Urinary bladder (tissue), 4 donors: ENCODE data around the gene IFI6. TPM values are rescaled to one million over a fixed set of nuclear protein-coding genes. Genes with fewer than 3 reads are reported as not detected.

ENCODE experiments used
- DNase-seq: peaks from one replicate; pipeline ENCODE4 v3.0.0-alpha.2; 2015; ENCODE audit errors: extremely low spot score
- H3K27ac ChIP-seq: one replicate; pipeline ENCODE4 v1.5.1; 2013; ENCODE audit warnings: low read depth, mild to moderate bottlenecking, moderate library complexity
- H3K36me3 ChIP-seq: one replicate; pipeline ENCODE4 v1.6.1; 2013; ENCODE audit warnings: mild to moderate bottlenecking, moderate library complexity; ENCODE audit not compliant: insufficient read depth
- H3K4me1 ChIP-seq: one replicate; pipeline ENCODE4 v1.6.1; 2013; ENCODE audit warnings: mild to moderate bottlenecking, moderate library complexity; ENCODE audit not compliant: insufficient read depth
- H3K4me3 ChIP-seq: one replicate; pipeline ENCODE4 v1.5.1; 2013; ENCODE audit warnings: low read depth, low read length
- WGBS: extraction: QIAGEN DNeasy Blood & Tissue Kit; methylation state at CpG from one replicate; pipeline ENCODE4 v1.1.7; 2013; 5-methylcytosine and 5-hydroxymethylcytosine counted together
- polyA plus RNA-seq: library from polyadenylated mRNA; stranded (reverse); fragments of 200-250 nt; gene quantifications from one replicate; pipeline ENCODE4 v1.2.3, GENCODE V29; 2013
- total RNA-seq: library from RNA; depleted of rRNA; stranded (reverse); fragments of >200 nt; gene quantifications from one replicate; pipeline ENCODE4 v1.2.3, GENCODE V29; 2014
- donor health status: healthy with polysubstance abuse.
- donor health status: healthy.

Gene IFI6
- total and polyA plus RNA-seq, 2 donors = 40.2 to 217 TPM

DNA sequence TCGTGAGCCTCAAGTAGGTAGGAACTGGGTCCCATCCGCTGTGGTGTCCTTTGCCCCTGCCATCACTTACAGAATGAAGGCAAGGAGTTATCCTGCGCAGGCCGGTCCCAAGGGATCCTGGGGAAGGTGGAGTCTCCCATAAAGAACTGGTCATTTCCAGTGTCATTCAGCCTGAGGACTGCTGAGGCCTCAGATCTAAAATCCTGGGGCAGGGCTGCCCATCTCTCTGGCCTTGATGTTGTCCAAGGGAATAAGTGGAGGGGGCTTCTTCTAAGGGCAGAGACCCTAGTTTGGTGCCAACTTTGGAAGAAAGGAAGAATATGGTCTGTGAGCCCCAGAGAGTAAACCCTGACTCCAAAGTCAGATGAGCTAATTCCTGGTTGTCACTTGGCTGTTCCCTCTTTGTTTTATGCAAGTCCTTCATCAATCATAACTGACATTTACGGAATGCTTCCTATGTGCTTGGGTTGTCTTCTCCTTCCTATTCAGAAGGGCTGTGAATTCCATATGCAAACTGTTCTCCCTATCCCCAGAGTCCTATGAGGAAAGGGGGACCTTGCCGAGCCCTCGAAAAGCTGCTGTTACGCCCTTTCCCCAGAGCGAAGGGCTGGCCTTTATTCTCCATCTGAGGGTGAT lies 6.9 kb downstream of the IFI6 start:
- 89% methylated on average over 9 of the region's 9 CpGs for WGBS
- Histone ChIP-seq H3K27ac (no peak overlapping the region), H3K4me1 (no peaks in the 10 kb centered on the region), H3K36me3 (no peaks in the 10 kb centered on the region), H3K4me3 (no peak overlapping the region)
- no peak for DNase-seq

DNA sequence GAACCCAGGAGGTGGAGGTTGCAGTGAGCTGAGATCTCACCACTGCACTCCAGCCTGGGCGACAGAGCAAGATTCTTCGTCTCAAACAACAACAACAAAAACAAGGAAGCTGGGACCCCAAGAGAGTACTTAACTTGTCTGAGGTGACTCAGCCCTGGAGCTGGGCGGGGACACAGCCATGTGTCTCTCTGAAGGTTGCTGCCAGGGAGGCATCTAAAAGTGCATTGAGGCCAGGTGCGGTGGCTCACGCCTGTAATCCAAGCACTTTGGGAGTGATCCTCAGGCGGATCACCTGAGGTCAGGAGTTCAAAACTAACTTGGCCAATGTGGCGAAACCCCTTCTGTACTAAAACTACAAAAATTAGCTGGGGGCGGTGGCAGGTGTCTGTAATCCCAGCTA lies 7.7 kb downstream of the IFI6 start:
- DNase-seq = no peak
- Histone ChIP-seq H3K27ac (no peak overlapping the region), H3K4me3 (no peak overlapping the region), H3K36me3 (no peaks in the 10 kb centered on the region), H3K4me1 (no peaks in the 10 kb centered on the region)
- 79% methylated on average over 8 of the region's 8 CpGs for WGBS

DNA sequence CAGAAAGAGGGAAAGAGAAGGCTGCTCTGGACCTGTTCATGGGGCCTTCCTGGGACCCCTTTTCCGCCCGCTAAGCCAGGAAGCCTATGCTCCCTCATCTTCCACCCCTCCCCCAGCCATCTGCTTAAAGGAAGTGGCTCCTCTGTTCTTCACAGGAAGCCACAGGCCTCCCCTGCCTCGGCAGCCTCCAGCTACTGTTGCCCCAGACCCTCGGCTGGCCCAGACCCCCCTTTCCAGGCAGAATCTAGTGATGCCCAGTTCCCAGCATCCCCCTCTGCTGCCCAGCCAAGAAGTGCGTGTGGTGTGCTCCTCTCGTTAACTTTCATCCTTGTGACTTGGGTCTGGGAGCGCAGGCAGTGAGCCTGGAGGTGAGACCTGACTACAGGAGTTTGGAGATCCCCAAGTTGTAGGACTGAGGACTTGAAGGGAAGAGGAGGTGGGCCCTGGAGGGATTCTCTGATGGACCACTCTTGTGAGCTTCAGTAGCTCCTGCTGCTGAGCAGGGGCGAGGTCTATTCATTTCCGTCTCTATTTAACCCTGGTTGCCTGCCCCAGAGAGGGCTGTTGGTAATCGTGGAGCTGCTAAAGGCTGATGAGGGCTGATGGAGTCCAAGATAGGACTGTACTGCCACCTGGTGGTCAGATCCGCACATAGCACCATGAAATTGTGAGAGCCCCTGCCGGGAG lies 9.1 kb downstream of the IFI6 start:
- WGBS = 34% methylated on average over 12 of the region's 12 CpGs
- Histone ChIP-seq H3K4me1 (no peaks in the 10 kb centered on the region), H3K27ac (no peak overlapping the region), H3K36me3 (no peaks in the 10 kb centered on the region), H3K4me3 (no peak overlapping the region)
- DNase-seq = peak; percentile 82

DNA sequence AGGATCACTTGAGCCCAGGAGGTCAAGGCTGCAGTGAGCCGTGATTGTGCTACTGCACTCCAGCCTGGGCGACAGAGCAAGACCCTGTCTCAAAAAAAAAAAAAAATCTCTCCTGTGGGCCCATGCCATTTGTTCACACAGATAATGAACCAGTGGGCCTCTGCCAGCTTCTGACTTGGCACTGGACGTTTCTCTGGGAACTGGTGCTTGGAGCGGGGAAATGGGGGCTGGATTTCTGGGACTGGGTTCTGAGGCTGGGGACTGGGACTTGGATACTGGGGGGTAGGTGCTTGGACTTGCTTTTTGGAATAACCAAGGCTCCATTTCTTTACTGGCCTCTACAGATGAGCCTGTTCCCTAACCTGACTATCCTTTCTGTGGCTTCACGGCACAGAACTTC lies 9.7 kb downstream of the IFI6 start:
- WGBS = 84% methylated on average over 5 of the region's 5 CpGs
- Histone ChIP-seq H3K4me3 (no peak overlapping the region), H3K27ac (no peak overlapping the region), H3K4me1 (no peaks in the 10 kb centered on the region), H3K36me3 (no peaks in the 10 kb centered on the region)
- no peak for DNase-seq

DNA sequence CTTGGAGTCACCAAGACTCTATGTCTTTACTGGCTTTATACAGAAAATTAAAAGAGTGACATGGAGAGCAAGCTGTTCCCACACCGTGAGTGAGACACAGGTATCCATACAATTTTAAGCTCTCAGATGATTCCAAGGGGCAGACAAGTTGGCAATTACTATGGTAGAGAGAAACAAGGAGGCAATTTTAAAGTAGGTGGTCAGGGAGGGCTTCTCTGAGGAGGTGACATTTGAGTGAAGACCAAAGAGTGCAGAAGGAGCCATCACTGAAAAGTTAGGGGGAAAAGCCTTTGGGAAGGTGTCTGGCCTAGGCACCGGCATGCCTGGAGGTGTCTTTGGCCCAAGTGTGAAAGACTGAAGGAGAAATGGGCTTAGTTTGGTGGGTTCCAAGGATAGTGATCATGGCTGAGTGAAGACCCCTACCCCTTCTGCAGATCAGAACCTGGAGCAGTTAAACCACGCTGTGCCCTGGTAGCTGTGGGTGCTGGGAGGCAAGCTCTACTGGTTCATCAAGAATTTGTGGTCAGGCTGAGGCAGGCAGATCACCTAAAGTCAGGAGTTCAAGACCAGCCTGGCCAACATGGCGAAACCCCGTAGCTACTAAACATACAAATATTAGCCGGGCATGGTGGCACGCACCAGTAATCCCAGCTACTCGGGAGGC lies 10.4 kb downstream of the IFI6 start:
- WGBS = 96% methylated on average over 8 of the region's 8 CpGs
- H3K4me3 ChIP-seq = no peak overlapping the region
- no peaks in the 10 kb centered on the region for H3K36me3 ChIP-seq
- H3K27ac ChIP-seq = no peak overlapping the region
- DNase-seq = no peak
- H3K4me1 ChIP-seq = no peaks in the 10 kb centered on the region

DNA sequence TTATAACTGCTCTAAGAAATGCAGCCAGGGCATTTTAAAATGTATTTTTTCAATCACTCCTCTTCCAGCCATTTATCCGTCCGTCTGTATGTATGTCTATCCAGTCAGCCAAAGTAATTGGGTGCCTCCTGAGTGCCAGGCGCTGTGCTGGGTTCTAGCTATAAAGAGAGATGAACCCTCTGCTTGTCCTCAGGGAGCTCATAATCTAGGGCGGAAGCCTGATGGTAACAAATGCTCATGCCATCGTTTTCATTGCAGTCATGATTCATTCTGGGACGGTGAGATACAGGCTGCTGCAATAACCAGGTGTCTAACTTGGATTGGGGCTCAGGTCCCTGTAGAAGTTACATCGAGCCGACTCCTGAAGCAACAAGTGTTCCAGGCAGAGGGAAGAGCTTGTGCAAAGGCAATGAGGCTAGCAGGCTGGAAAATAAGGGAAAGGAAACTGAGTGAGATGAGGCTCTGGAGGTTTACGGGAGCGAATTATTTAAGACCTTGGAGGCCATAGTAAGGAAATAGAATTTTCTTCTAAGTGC lies 11.6 kb downstream of the IFI6 start:
- WGBS = 65% methylated on average over 10 of the region's 10 CpGs
- no peak for DNase-seq
- no peaks in the 10 kb centered on the region for H3K4me1 ChIP-seq
- peak overlapping the region; percentile 39 for H3K27ac ChIP-seq
- H3K4me3 ChIP-seq = peak overlapping the region; percentile 55
- H3K36me3 ChIP-seq = no peaks in the 10 kb centered on the region

DNA sequence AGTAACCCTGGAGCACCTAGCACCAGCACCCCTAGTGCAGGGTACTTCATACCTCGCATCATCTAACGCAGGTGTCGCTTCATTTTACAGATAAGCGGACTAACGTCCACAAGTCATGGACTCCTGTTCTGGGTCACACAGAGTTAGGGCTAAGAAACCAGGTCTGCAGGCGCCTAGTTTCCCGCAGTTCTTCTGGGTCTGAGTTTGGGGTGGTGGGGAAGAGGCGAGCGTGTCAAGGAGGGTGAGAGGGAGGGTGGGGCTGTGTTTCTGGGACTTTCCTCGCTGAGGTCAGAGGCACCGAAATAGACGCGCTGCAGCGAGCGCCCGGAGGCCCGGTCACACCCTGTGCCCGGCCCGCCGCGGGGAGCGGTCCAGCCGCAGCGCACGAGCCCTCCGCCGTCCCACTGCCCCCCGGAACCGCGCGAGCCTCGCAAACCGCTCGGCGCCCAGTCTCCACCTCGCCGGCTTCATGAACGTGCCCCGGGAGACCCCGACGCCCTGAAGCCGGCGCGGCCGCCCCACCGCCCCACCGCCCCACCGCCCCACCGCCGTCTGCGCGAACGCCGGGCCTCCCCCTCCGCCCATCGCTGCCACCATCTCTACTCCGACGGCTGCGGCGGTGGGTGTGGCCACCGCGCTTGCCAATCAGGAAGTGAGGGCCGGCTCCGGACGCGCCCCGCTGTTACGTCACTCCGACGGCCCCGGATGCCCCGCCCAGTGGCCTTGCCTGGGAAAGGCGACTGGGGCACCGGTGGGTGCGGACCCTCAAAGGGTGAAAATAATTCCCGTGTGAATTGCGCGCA lies 12.3 kb downstream of the IFI6 start:
- Histone ChIP-seq H3K27ac (peak overlapping the region; percentile 93), H3K4me1 (no peaks in the 10 kb centered on the region), H3K4me3 (peak overlapping the region; percentile 55), H3K36me3 (no peaks in the 10 kb centered on the region)
- WGBS = 6% methylated on average over 78 of the region's 78 CpGs
- DNase-seq = peak; percentile 60

DNA sequence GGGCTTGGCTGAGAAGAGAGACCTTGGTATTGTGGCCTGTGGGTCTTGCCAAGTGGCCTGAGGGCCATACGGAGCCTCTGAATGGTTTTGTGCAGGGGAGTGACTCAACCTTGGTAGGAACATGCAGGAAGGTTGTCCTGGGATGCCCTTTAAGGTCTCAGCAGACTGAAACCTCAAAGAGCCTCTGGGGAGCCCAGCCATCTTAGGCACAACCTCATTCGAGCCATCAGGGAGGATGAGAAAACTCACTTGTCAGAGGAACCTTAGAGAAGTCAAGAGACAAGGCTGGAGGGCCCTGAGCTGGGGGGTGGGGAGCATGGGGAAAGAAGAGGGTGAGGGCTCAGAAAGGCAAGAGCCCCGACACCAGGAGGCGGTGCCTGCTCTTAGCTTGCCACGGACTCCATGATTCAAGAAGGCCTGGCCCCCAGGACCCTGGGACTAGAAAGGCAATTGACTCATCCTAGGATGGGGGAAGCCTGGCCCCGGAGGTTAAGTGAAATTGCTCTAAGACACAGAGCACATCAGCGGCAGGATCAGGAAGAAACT lies 13.0 kb downstream of the IFI6 start:
- DNase-seq = no peak
- Histone ChIP-seq H3K27ac (peak overlapping the region; percentile 93), H3K4me1 (no peaks in the 10 kb centered on the region), H3K36me3 (no peaks in the 10 kb centered on the region), H3K4me3 (no peak overlapping the region)
- WGBS = 50% methylated on average over 7 of the region's 7 CpGs

DNA sequence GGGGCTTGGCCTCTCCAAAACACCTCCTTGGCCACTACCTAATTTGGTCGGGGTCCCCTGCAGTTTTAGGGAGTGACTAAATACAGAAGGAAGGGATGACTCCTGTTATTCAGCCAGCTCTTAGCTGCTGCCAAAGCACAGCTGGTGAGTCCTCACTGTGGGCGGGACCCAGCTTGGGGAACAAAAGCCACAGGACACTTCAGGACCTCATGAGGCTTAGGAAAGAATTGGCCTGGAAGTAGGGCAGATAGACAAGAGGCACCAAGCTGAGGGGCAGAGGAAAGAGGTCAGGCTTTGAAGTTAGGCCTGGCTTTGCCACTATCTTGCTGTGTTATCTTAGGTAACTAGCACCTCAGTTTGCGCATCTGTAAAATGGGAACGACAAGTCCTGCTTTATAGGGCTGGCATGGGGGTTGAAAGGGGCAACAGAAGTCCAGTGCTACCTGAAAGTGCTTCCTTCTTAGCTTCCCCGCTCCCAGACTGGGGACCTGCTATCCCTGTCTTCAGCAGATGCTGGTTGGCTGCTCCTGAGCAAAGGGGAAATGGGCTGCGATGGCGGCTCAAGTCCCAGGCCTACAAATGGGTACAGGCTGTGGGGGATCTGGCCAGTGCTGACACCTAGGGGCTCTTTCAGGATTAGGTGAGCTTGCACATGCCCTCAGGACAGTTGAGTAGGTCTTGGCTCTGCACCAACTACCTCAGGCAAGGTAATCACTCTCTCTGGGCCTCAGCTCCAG lies 15.7 kb downstream of the IFI6 start:
- 78% methylated on average over 7 of the region's 7 CpGs for WGBS
- Histone ChIP-seq H3K36me3 (no peaks in the 10 kb centered on the region), H3K4me1 (no peaks in the 10 kb centered on the region), H3K4me3 (no peak overlapping the region), H3K27ac (no peak overlapping the region)
- no peak for DNase-seq

DNA sequence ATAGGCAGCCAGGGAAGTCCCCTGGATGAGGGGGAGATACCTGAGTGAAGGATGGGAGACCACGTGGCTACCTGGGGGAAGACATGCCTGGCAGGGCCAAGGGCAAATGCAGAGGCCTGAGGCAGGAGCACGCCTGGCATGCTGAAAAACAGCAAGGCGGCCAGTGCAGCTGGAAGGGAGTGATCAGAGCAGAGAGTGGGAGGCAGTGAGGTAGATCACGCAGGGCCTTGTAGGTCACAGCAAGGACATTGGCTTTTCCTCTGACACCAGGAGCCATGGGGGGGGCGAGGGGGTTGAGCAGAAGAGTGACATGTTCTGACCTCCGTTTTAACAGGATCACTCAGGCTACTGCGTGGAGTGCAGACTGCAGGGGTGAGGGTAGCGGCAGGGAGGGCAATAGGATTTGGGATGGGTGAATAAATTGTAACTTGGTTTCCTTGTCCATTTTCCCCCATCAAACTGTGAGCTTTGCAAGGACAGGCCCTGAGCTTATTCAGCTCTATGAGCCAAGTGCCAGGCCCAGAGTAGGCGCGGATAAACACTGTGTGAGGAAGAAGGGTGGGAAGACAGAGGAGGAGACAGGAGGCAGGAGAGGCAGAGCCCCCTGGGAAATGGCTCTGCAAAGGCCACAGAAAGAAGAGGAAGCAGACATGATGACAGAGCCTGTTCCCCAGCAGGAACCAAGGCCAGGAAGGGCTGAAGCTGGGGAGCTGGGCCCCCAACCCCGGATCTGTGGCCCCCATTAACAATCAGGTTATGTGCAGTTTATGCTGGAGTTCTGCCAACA lies 16.6 kb downstream of the IFI6 start:
- H3K4me1 ChIP-seq = no peaks in the 10 kb centered on the region
- H3K4me3 ChIP-seq = no peak overlapping the region
- no peak for DNase-seq
- 67% methylated on average over 11 of the region's 11 CpGs for WGBS
- no peak overlapping the region for H3K27ac ChIP-seq
- H3K36me3 ChIP-seq = no peaks in the 10 kb centered on the region

DNA sequence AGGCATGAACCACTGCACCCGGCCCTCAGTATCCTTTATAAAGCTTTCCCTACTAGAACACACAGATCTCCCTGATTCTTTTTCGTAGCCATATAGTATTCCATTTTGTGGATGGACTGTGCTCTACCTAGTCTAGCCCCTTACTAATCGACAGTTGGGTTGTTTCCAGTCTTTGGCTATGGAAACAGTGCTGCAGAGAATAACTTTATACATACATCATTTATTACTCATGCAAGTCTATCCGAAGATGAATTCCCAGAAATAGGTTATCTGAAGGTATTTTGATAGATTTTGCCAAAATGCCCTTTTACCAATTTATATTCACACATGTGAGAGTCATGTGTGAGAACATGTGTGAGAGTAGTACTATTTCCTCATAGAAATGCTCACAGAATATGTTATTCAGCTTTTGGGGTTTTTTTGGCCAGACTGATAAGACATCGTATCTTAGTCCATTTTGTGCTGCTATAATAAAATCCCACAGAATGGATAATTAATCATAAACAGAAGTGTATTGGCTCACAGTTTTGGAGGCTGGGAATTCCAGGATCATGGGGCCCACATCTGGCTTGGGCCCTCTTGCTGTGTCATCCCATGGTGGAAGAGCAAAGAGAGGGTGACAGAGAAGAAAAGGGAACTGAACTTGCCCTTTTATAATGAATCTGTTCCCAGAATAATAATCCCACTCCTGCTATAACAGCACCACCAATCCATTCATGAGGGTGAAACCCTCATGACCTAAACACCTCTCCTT lies 19.7 kb downstream of the IFI6 start:
- WGBS = 87% methylated on average over 5 of the region's 5 CpGs
- H3K4me1 ChIP-seq = no peaks in the 10 kb centered on the region
- DNase-seq = no peak
- H3K4me3 ChIP-seq = no peak overlapping the region
- H3K36me3 ChIP-seq = no peaks in the 10 kb centered on the region
- no peak overlapping the region for H3K27ac ChIP-seq
